ENCODE results near the gene TBC1D7.

- no peak for TF ChIP-seq JUND (IDR thresholded peaks at IDR 0.05; ENCODE audit: low read depth, low read length)
- no peak for TF ChIP-seq SREBF1 (IDR thresholded peaks at IDR 0.05; ENCODE audit: low read length)
- no peak for TF ChIP-seq POLR2AphosphoS5 (IDR thresholded peaks at IDR 0.05; ENCODE audit: low read length)
- TF ChIP-seq SMAD1 (IDR thresholded peaks at IDR 0.05; ENCODE audit: low read depth, partially characterized antibody): no peak
- TF ChIP-seq RBBP5 (conservative IDR thresholded peaks at IDR 0.05): no peak
- TF ChIP-seq, protein P1, sequence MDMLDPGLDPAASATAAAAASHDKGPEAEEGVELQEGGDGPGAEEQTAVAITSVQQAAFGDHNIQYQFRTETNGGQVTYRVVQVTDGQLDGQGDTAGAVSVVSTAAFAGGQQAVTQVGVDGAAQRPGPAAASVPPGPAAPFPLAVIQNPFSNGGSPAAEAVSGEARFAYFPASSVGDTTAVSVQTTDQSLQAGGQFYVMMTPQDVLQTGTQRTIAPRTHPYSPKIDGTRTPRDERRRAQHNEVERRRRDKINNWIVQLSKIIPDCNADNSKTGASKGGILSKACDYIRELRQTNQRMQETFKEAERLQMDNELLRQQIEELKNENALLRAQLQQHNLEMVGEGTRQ (IDR thresholded peaks at IDR 0.05; ENCODE audit: borderline replicate concordance, low read depth, low read length): no peak
- no peak for TF ChIP-seq CTCF (IDR thresholded peaks at IDR 0.05 in 2 of 3, conservative IDR thresholded peaks at IDR 0.05 in 1 of 3; ENCODE audit: control insufficient read depth in 2 of 3, extremely low read depth in 1 of 3, insufficient read depth in 1 of 3, low read depth in 3 of 3, low read length in 3 of 3)
- TF ChIP-seq JUNB (IDR thresholded peaks at IDR 0.05): no peak
- no peak for TF ChIP-seq SKIL (IDR thresholded peaks at IDR 0.05; ENCODE audit: low read depth, poor library complexity, severe bottlenecking)
- TF ChIP-seq SRF (IDR thresholded peaks at IDR 0.05; ENCODE audit: low read depth in 2 of 2, low read length in 2 of 2): no peak
These were observed 44.6 kb upstream of the TBC1D7 start for GRCh38 chr6:13372688-13373487.

All from GM12878 (cell line).